SK-N-SH (cell line): ENCODE measurements around the gene DOCK3. TPM values are rescaled to one million over a fixed set of nuclear protein-coding genes. Genes with fewer than 3 reads are reported as not detected.
A peak's percentile ranks its signal among the peaks of the same experiment; 100 is the strongest.

ENCODE experiments used
- CTCF ChIA-PET: fragments of 300-600, 350-600 bp; formaldehyde crosslinking; extraction: SDS; loops from one replicate; lab custom pipeline; 2021; lab: Yijun Ruan, JAX
- POLR2A ChIA-PET: fragments of 350-600 bp; sonication (Branson Sonifier 250); formaldehyde crosslinking; extraction: SDS; loops from one replicate; lab custom pipeline; 2020; ENCODE audit warnings: antibody characterized with exemption, inconsistent platforms; lab: Yijun Ruan, JAX
- DNase-seq: peaks from one replicate; pipeline ENCODE4 v3.0.0; 2012
- H2AFZ ChIP-seq: fragments of 200-600 bp; sonication (generic); 2 replicates; pipeline ENCODE4 v1.8.1; 2016; ENCODE audit warnings: antibody characterized with exemption, mild to moderate bottlenecking, low read depth
- H3F3A ChIP-seq: fragments of 200-600 bp; sonication (generic); replicated peaks from 2 replicates; pipeline ENCODE3; 2016; ENCODE audit warnings: antibody characterized with exemption, mild to moderate bottlenecking; ENCODE audit not compliant: insufficient read depth
- H3K27ac ChIP-seq, 2 experiments: fragments of 200-500 bp in 1 of 2; fragments of 200-600 bp in 1 of 2; sonication (Bioruptor generic) in 1 of 2; sonication (generic), shearing (Covaris generic) in 1 of 2; 2 replicates each; pipeline versions ENCODE4 v1.5.1 to v1.6.1; 2014 to 2016; ENCODE audit warnings: low read depth in 2 of 2, inconsistent platforms in 1 of 2, low read length in 1 of 2, mild to moderate bottlenecking in 1 of 2, mixed read lengths in 1 of 2
- H3K27me3 ChIP-seq: fragments of 200-600 bp; sonication (generic), shearing (Covaris generic); 2 replicates; pipeline ENCODE4 v1.6.1; 2016; ENCODE audit warnings: mixed run types; ENCODE audit not compliant: insufficient read depth
- H3K36me3 ChIP-seq, 2 experiments: fragments of 200-500 bp in 1 of 2; fragments of 200-600 bp in 1 of 2; sonication (Bioruptor generic) in 1 of 2; sonication (generic) in 1 of 2; replicated peaks in 1 of 2; 2 replicates each; pipeline versions ENCODE3 to v1.5.1; 2014 to 2016; ENCODE audit warnings: low read length in 1 of 2, mild to moderate bottlenecking in 1 of 2; ENCODE audit not compliant: insufficient read depth in 2 of 2, control insufficient read depth in 1 of 2
- H3K4me1 ChIP-seq, 2 experiments: fragments of 200-500 bp in 1 of 2; fragments of 200-600 bp in 1 of 2; sonication (Bioruptor generic) in 1 of 2; sonication (generic), shearing (Covaris generic) in 1 of 2; 2 replicates each; pipeline versions ENCODE4 v1.5.1 to v1.6.1; 2014 to 2016; ENCODE audit warnings: low read depth in 1 of 2, low read length in 1 of 2, mixed run types in 1 of 2; ENCODE audit not compliant: insufficient read depth in 2 of 2, control insufficient read depth in 1 of 2
- H3K4me2 ChIP-seq: fragments of 200-600 bp; sonication (generic), shearing (Covaris generic); 2 replicates; pipeline ENCODE4 v1.6.1; 2017; ENCODE audit warnings: mixed run types
- H3K4me3 ChIP-seq, 2 experiments: fragments of 200-500 bp in 1 of 2; fragments of 200-600 bp in 1 of 2; sonication (Bioruptor generic) in 1 of 2; sonication (generic), shearing (Covaris generic) in 1 of 2; 2 replicates each; pipeline versions ENCODE4 v1.5.1 to v1.8.1; 2014 to 2016; ENCODE audit warnings: low read depth in 2 of 2, inconsistent platforms in 1 of 2, low read length in 1 of 2, mild to moderate bottlenecking in 1 of 2, mixed read lengths in 1 of 2, moderate library complexity in 1 of 2
- H3K79me2 ChIP-seq: fragments of 200-600 bp; sonication (generic); 2 replicates; pipeline ENCODE4 v1.8.1; 2017; ENCODE audit warnings: mild to moderate bottlenecking; ENCODE audit not compliant: insufficient read depth
- H3K9ac ChIP-seq: fragments of 200-600 bp; sonication (generic); 2 replicates; pipeline ENCODE4 v1.6.1; 2017; ENCODE audit warnings: mixed run types
- H3K9me2 ChIP-seq: fragments of 200-600 bp; sonication (generic); 2 replicates; pipeline ENCODE4 v1.6.1; 2017; ENCODE audit warnings: mixed run types
- H3K9me3 ChIP-seq: fragments of 200-600 bp; sonication (generic); 2 replicates; pipeline ENCODE4 v1.6.1; 2017; ENCODE audit warnings: mixed run types, mild to moderate bottlenecking, moderate library complexity
- H4K20me1 ChIP-seq: fragments of 200-600 bp; sonication (generic); 2 replicates; pipeline ENCODE4 v1.6.1; 2017; ENCODE audit warnings: mild to moderate bottlenecking, mixed run types; ENCODE audit not compliant: insufficient read depth
- CTCF ChIP-seq: fragments of 200-600 bp; sonication (generic); IDR thresholded peaks from 2 replicates; pipeline ENCODE4 v1.6.1; 2017; ENCODE audit warnings: antibody characterized with exemption, mild to moderate bottlenecking, moderate library complexity
- ELF1 ChIP-seq: IDR thresholded peaks from 2 replicates; pipeline ENCODE4 v1.4.0; 2012
- EP300 ChIP-seq, 2 experiments: IDR thresholded peaks; 2 replicates each; pipeline versions ENCODE4 v1.4.0 to v1.6.1; 2012; ENCODE audit warnings: borderline replicate concordance in 1 of 2, low read depth in 1 of 2, low read length in 1 of 2
- FOSL2 ChIP-seq: IDR thresholded peaks from 2 replicates; pipeline ENCODE4 v1.4.0; 2012; ENCODE audit warnings: low read depth, mild to moderate bottlenecking, moderate library complexity, borderline replicate concordance
- FOXJ3 ChIP-seq: sonication (generic); formaldehyde crosslinking; IDR thresholded peaks from 2 replicates; pipeline ENCODE4 v1.5.1; 2020; ENCODE audit warnings: mild to moderate bottlenecking, missing genetic modification reagents
- GABPA ChIP-seq: IDR thresholded peaks from 2 replicates; pipeline ENCODE4 v1.4.0; 2012; ENCODE audit warnings: low read depth, mild to moderate bottlenecking
- GATA2 ChIP-seq: sonication (generic); formaldehyde crosslinking; IDR thresholded peaks from 2 replicates; pipeline ENCODE4 v1.5.0; 2020; ENCODE audit warnings: mild to moderate bottlenecking, missing genetic modification reagents
- JUND ChIP-seq: IDR thresholded peaks from 2 replicates; pipeline ENCODE4 v1.4.0; 2012
- MEF2A ChIP-seq: IDR thresholded peaks from 2 replicates; pipeline ENCODE4 v1.4.0; 2012; ENCODE audit warnings: low read depth, borderline replicate concordance
- NFIC ChIP-seq: IDR thresholded peaks from 2 replicates; pipeline ENCODE4 v1.4.0; 2012; ENCODE audit warnings: borderline replicate concordance
- POLR2AphosphoS5 ChIP-seq: IDR thresholded peaks from 2 replicates; pipeline ENCODE4 v1.6.1; 2012; ENCODE audit warnings: low read depth, low read length
- RCOR1 ChIP-seq: fragments of 150-350 bp; IDR thresholded peaks from 2 replicates; pipeline ENCODE4 v1.6.1; 2017; ENCODE audit warnings: antibody characterized with exemption, low read length
- SMC3 ChIP-seq: IDR thresholded peaks from 2 replicates; pipeline ENCODE4 v1.6.1; 2012; ENCODE audit warnings: low read depth, low read length, improper control_type of control experiment
- TEAD4 ChIP-seq: IDR thresholded peaks from 2 replicates; pipeline ENCODE4 v1.4.0; 2012; ENCODE audit warnings: mild to moderate bottlenecking, borderline replicate concordance; ENCODE audit not compliant: insufficient read depth
- USF1 ChIP-seq: IDR thresholded peaks from 2 replicates; pipeline ENCODE4 v1.4.0; 2012; ENCODE audit warnings: low read depth, borderline replicate concordance
- WGBS: methylation state at CpG from one replicate; pipeline ENCODE4 v1.1.6; 2017; ENCODE audit warnings: low lambda C conversion rate; 5-methylcytosine and 5-hydroxymethylcytosine counted together
- polyA plus RNA-seq, 3 experiments: library from polyadenylated mRNA; depleted of rRNA; stranded (reverse); fragments of >200 nt; gene quantifications; 2 replicates each; pipeline ENCODE4 v1.2.3, GENCODE V29; 2012
- TF ChIP-seq, protein P1 (sequence below): IDR thresholded peaks from 2 replicates; pipeline ENCODE4 v1.4.0; 2012; ENCODE audit warnings: low read depth
- TF ChIP-seq, protein P2 (sequence below): fragments of 150-350 bp; IDR thresholded peaks from 2 replicates; pipeline ENCODE4 v1.6.1; 2016; ENCODE audit warnings: mild to moderate bottlenecking, low read depth, low read length

The DOCK3 gene
- polyA plus RNA-seq, 1 of the 3 experiments (the other 2 are of a cell fraction), result 0.05 TPM

- Histone ChIP-seq H3K36me3 (peaks cover 39 to 75% of the 10 kb centered on the region in 2 experiments), H3K79me2 (peaks cover 86% of the 10 kb centered on the region), H3K9me2 (no peaks in the 10 kb centered on the region), H3K9ac (peak overlapping the region; percentile 85), H3K4me1 (peaks cover 22 to 72% of the 10 kb centered on the region in 2 experiments), H2AFZ (no peak overlapping the region), H4K20me1 (peaks cover 58% of the 10 kb centered on the region), H3K27me3 (no peaks in the 10 kb centered on the region), H3K4me3 (peak overlapping the region; percentile 76 to 89), H3K27ac (peak overlapping the region; percentile 52 to 76), H3K4me2 (peak overlapping the region; percentile 98), H3K9me3 (no peaks in the 10 kb centered on the region), H3F3A (peaks cover 49% of the 10 kb centered on the region)
- CTCF ChIA-PET, result interaction anchor here (0.8 to 3.9 kb wide), 4 partner anchors 9 to 290 kb away, joined by 3 to 27 read pairs (median 10); no protein-coding TSS in a partner anchor
- DNase-seq, result peak; percentile 65
- POLR2A ChIA-PET, result no interaction called here
- TF ChIP-seq, protein P1, sequence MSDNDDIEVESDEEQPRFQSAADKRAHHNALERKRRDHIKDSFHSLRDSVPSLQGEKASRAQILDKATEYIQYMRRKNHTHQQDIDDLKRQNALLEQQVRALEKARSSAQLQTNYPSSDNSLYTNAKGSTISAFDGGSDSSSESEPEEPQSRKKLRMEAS, result peak; percentile 72
- no peak for TF ChIP-seq NFIC
- 9% methylated on average over 12 of the region's 115 CpGs for WGBS
Observed at GRCh38 chr3:51391566-51392354, 717.0 kb downstream of the DOCK3 start.

- Histone ChIP-seq H3K9ac (peak overlapping the region; percentile 85), H3K36me3 (peaks cover 34 to 82% of the 10 kb centered on the region in 2 experiments), H2AFZ (no peak overlapping the region), H3K27ac (peak overlapping the region; percentile 52 to 76; a peak in 2 of 4 replicates), H3K4me3 (peak overlapping the region; percentile 76 to 89), H3K79me2 (peaks cover 79% of the 10 kb centered on the region), H3F3A (peaks cover 47% of the 10 kb centered on the region), H4K20me1 (peaks cover 65% of the 10 kb centered on the region), H3K4me1 (peaks cover 14 to 67% of the 10 kb centered on the region in 2 experiments), H3K4me2 (peak overlapping the region; percentile 98), H3K27me3 (no peaks in the 10 kb centered on the region), H3K9me2 (no peaks in the 10 kb centered on the region), H3K9me3 (no peaks in the 10 kb centered on the region)
- POLR2A ChIA-PET, result no interaction called here
- CTCF ChIA-PET, result interaction anchor here (0.7 to 1.8 kb wide), 6 partner anchors 9 to 776 kb away, joined by 3 to 5 read pairs (median 4); partner anchors contain the start of genes DOCK3, MAPKAPK3 and RAD54L2
- TF ChIP-seq TEAD4 (no peak), RCOR1 (no peak), ELF1 (no peak), GATA2 (CRISPR knock-in tag) (no peak), FOXJ3 (CRISPR knock-in tag) (no peak), SMC3 (no peak), FOSL2 (no peak), JUND (no peak), CTCF (no peak), POLR2AphosphoS5 (no peak), MEF2A (no peak), GABPA (no peak), USF1 (no peak), EP300 (IDR thresholded peaks at IDR 0.05; ENCODE audit: borderline replicate concordance in 1 of 2, low read depth in 1 of 2, low read length in 1 of 2) (no peak)
- TF ChIP-seq, protein P1, result no peak
- TF ChIP-seq, protein P2, sequence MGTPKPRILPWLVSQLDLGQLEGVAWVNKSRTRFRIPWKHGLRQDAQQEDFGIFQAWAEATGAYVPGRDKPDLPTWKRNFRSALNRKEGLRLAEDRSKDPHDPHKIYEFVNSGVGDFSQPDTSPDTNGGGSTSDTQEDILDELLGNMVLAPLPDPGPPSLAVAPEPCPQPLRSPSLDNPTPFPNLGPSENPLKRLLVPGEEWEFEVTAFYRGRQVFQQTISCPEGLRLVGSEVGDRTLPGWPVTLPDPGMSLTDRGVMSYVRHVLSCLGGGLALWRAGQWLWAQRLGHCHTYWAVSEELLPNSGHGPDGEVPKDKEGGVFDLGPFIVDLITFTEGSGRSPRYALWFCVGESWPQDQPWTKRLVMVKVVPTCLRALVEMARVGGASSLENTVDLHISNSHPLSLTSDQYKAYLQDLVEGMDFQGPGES, result no peak
- no peak for DNase-seq
- WGBS, result 89% methylated on average over 34 of the region's 42 CpGs
Observed at GRCh38 chr3:51392355-51393133, 717.8 kb downstream of the DOCK3 start.
